ENCODE data around the gene TMEM156. TPM values are rescaled to one million over a fixed set of nuclear protein-coding genes. Genes with fewer than 3 reads are reported as not detected.

TMEM156 gene, protein sequence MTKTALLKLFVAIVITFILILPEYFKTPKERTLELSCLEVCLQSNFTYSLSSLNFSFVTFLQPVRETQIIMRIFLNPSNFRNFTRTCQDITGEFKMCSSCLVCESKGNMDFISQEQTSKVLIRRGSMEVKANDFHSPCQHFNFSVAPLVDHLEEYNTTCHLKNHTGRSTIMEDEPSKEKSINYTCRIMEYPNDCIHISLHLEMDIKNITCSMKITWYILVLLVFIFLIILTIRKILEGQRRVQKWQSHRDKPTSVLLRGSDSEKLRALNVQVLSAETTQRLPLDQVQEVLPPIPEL
- polyA plus RNA-seq (2011; rRNA removed) (0.07 and 0.15 TPM in 2 replicates), polyA minus RNA-seq (2011; rRNA and poly(A)+ RNA removed) (0.19 TPM in 1 of 2 replicates, not detected in the other)

DNA sequence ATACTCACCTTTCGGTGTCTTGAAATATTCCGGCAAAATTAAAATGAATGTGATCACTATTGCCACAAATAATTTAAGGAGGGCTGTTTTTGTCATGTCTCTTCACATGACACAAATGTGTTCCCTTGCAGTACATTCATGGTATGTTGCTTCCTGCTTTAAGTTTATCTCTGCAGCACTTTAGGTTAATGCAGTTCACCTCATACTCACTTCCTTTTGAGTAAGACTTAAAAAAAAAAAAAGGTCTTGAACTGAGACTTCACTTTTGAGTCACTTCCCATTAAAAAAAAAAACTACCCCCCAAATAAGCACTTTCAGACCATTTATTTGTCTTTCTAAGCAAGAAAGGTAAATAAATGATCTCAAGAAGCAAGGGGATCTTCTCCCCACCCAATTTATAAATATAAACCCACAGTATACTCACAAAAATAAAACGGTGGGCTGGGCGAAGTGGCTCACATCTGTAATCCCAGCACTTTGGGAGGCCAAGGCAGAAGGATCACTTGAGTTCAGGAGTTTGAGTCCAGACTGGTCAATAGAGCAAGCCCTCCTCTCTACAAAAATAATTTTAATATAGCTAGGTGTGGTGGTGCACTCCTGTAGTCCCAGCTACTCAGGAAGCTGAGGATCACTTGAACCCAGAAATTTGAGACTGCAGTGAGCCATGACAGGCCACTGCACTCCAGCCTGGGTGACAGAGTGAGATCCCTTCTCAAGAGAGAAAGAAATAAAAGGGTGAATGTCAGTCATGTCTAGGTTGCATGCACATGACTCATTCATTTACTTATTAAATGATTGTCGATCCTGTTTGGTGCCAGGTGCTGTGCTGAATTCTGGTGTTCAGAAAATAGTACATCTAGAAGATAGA is at the start of gene TMEM156:
Gene TMEM156, minus strand, starts transcription at position 192 of the 868 bp plus-strand sequence. Its CDS starts 96 bp downstream, at position 96.
- Histone ChIP-seq H3K4me3 (ENCODE audit: low read depth, low read length) (no peak within 1 kb of the TSS), H3K36me3 (ENCODE audit: control insufficient read depth, insufficient read depth, low read length) (no peaks in the 10 kb centered on the region), H3K27me3 (ENCODE audit: control insufficient read depth, insufficient read depth, low read length) (no peaks in the 10 kb centered on the region)
- no peak for DNase-seq (ENCODE audit: low read depth)
- CTCF ChIA-PET: no interaction called here
- POLR2A ChIA-PET: interaction anchor here (0.5 kb wide), 1 partner anchor 29 kb away, joined by 3 read pairs; no protein-coding TSS in a partner anchor
- TF ChIP-seq, protein P1, sequence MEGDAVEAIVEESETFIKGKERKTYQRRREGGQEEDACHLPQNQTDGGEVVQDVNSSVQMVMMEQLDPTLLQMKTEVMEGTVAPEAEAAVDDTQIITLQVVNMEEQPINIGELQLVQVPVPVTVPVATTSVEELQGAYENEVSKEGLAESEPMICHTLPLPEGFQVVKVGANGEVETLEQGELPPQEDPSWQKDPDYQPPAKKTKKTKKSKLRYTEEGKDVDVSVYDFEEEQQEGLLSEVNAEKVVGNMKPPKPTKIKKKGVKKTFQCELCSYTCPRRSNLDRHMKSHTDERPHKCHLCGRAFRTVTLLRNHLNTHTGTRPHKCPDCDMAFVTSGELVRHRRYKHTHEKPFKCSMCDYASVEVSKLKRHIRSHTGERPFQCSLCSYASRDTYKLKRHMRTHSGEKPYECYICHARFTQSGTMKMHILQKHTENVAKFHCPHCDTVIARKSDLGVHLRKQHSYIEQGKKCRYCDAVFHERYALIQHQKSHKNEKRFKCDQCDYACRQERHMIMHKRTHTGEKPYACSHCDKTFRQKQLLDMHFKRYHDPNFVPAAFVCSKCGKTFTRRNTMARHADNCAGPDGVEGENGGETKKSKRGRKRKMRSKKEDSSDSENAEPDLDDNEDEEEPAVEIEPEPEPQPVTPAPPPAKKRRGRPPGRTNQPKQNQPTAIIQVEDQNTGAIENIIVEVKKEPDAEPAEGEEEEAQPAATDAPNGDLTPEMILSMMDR (IDR thresholded peaks at IDR 0.05; ENCODE audit: insufficient read depth, low read depth, low read length): no peak

DNA sequence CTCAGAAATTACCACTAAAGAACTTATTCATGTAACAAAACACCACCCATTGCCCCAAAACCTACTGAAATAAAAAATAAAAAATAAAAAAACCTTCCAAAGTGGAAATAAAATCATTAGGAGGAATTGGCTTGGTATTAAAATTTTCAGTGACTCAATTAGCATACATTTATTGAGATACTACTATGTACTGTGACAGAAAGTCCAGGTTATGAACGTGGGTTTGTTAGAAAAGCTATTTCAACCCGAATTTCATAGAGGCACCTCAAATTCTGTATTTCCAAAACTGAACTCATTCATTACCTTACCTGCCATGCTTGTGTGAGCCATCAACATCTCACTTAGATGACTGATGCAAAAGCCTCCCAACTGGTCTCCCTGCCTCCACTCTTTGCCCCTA is 46.6 kb upstream of the TMEM156 start:
- H3K27me3 ChIP-seq (ENCODE audit: control insufficient read depth, insufficient read depth, low read length): no peaks in the 10 kb centered on the region
- POLR2A ChIA-PET: no interaction called here
- H3K4me3 ChIP-seq (ENCODE audit: low read depth, low read length): no peak overlapping the region
- CTCF ChIA-PET: interaction anchor here (0.9 kb wide), 1 partner anchor 23 kb away, joined by 3 read pairs; no protein-coding TSS in a partner anchor
- no peaks in the 10 kb centered on the region for H3K36me3 ChIP-seq (ENCODE audit: control insufficient read depth, insufficient read depth, low read length)
- DNase-seq (ENCODE audit: low read depth): no peak
- TF ChIP-seq, protein P1 (IDR thresholded peaks at IDR 0.05; ENCODE audit: insufficient read depth, low read depth, low read length): no peak

DNA sequence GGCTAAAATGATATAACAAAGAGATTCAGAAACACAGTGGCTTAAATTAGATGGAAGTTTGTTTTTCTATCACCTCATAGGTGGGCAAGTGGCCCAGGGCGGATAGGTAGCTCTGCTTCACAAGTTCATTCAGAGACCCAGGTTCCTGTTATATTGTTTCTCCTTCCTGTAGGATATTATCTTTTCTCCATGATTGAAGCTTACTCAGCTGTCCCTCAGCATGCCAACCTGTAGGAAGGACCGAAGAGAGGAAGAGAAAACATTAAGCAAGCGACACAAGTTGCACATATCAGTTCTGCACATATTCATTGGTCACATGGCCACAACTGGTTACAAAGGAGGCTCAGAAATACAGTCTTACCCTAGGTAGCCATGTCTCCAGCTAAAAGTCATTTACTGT is 36.7 kb upstream of the TMEM156 start:
- H3K4me3 ChIP-seq (ENCODE audit: low read depth, low read length): no peak overlapping the region
- H3K36me3 ChIP-seq (ENCODE audit: control insufficient read depth, insufficient read depth, low read length): no peaks in the 10 kb centered on the region
- ChIA-PET CTCF (no interaction called here), POLR2A (no interaction called here)
- TF ChIP-seq, protein P1 (IDR thresholded peaks at IDR 0.05; ENCODE audit: insufficient read depth, low read depth, low read length): no peak
- H3K27me3 ChIP-seq (ENCODE audit: control insufficient read depth, insufficient read depth, low read length): no peaks in the 10 kb centered on the region
- DNase-seq (ENCODE audit: low read depth): no peak

DNA sequence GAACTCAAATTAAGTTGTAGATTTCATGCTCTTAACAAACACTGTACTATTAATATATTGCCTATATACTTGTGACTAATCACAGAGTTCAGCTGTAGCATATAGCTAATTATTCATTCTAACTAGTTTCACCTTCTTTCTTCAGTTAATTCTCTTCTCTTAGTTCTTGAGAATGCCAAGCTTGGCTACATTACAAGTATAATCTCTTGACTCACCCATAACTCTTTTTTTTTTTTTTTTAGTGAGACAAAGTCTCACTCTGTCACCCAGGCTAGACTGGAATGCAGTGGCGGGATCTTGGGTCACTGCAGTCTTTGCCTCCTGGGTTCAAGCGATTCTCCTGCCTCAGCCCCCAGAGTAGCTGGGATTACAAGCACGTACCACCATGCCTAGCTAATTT is 35.2 kb upstream of the TMEM156 start:
- no peak for DNase-seq (ENCODE audit: low read depth)
- no peaks in the 10 kb centered on the region for H3K27me3 ChIP-seq (ENCODE audit: control insufficient read depth, insufficient read depth, low read length)
- no peak overlapping the region for H3K4me3 ChIP-seq (ENCODE audit: low read depth, low read length)
- TF ChIP-seq, protein P1 (IDR thresholded peaks at IDR 0.05; ENCODE audit: insufficient read depth, low read depth, low read length): no peak
- ChIA-PET CTCF (no interaction called here), POLR2A (interaction anchor here (0.7 kb wide), 1 partner anchor 197 kb away, joined by 9 read pairs; no protein-coding TSS in a partner anchor)
- H3K36me3 ChIP-seq (ENCODE audit: control insufficient read depth, insufficient read depth, low read length): no peaks in the 10 kb centered on the region

DNA sequence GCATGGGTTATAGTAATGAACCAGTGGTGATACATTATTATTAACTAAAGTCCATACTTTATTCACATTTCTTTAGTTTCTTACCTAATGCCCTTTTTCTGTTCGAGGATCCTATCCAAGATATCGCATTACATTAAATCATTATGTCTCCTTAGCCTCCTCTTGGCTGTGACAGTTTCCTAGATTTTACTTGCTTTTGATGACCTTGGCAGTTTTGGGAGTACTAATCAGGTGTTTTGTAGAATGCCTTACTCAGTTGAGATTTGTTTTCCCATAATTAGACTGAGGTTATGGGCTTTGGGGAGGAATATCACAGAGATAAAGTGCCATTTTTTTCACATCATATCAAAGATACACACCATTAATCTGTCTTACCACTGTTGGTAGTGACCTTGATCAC is 34.8 kb upstream of the TMEM156 start:
- ChIA-PET POLR2A (no interaction called here), CTCF (no interaction called here)
- no peaks in the 10 kb centered on the region for H3K27me3 ChIP-seq (ENCODE audit: control insufficient read depth, insufficient read depth, low read length)
- TF ChIP-seq, protein P1 (IDR thresholded peaks at IDR 0.05; ENCODE audit: insufficient read depth, low read depth, low read length): no peak
- no peaks in the 10 kb centered on the region for H3K36me3 ChIP-seq (ENCODE audit: control insufficient read depth, insufficient read depth, low read length)
- DNase-seq (ENCODE audit: low read depth): no peak
- H3K4me3 ChIP-seq (ENCODE audit: low read depth, low read length): no peak overlapping the region
